HepG2 (cell line): ENCODE results near the gene PSMA3. TPM values are rescaled to one million over a fixed set of nuclear protein-coding genes. Genes with fewer than 3 reads are reported as not detected.
A peak's percentile ranks its signal among the peaks of the same experiment; 100 is the strongest.

Experiments
- BCLAF1 ChIP-seq: fragments of 450-650 bp; IDR thresholded peaks from 2 replicates; pipeline ENCODE4 v1.6.1; 2017; ENCODE audit warnings: mild to moderate bottlenecking
- CBX5 ChIP-seq: sonication (generic); formaldehyde crosslinking; IDR thresholded peaks from 2 replicates; pipeline ENCODE4 v1.4.0; 2020; ENCODE audit warnings: missing genetic modification reagents, borderline replicate concordance
- MAZ ChIP-seq, 2 experiments: sonication (generic) in 1 of 2; formaldehyde crosslinking in 1 of 2; IDR thresholded peaks; 2 replicates each; pipeline versions ENCODE4 v1.5.0 to v1.6.1; 2012 to 2020; ENCODE audit warnings: low read depth in 2 of 2, mild to moderate bottlenecking in 2 of 2, borderline replicate concordance in 1 of 2, improper control_type of control experiment in 1 of 2, low read length in 1 of 2, missing genetic modification reagents in 1 of 2, moderate library complexity in 1 of 2
- MZF1 ChIP-seq: sonication (generic); formaldehyde crosslinking; IDR thresholded peaks from 2 replicates; pipeline ENCODE4 v1.8.1; 2023; ENCODE audit warnings: mild to moderate bottlenecking, missing genetic modification reagents, borderline replicate concordance
- NR2C2 ChIP-seq: sonication (generic); formaldehyde crosslinking; IDR thresholded peaks from 2 replicates; pipeline ENCODE4 v1.4.0; 2020; ENCODE audit warnings: missing genetic modification reagents, mild to moderate bottlenecking, moderate library complexity, borderline replicate concordance
- NR2F1 ChIP-seq, 2 experiments: fragments of 450-650 bp in 1 of 2; formaldehyde crosslinking in 1 of 2; IDR thresholded peaks; 2 replicates each; pipeline versions ENCODE4 v1.5.0 to v1.6.1; 2016 to 2020; ENCODE audit warnings: mild to moderate bottlenecking in 1 of 2, missing compliant biosample characterization in 1 of 2, missing genetic modification reagents in 1 of 2, moderate library complexity in 1 of 2
- RBFOX2 ChIP-seq: fragments of 200-400 bp; formaldehyde crosslinking; IDR thresholded peaks from 2 replicates; pipeline ENCODE4 v1.6.1; 2017; ENCODE audit warnings: low read depth, mild to moderate bottlenecking, low read length
- SMAD1 ChIP-seq: sonication (generic); formaldehyde crosslinking; IDR thresholded peaks from 2 replicates; pipeline ENCODE4 v1.4.0; 2020; ENCODE audit warnings: missing genetic modification reagents, low read depth, mild to moderate bottlenecking, borderline replicate concordance
- TEAD3 ChIP-seq: optimal IDR thresholded peaks from 2 replicates; pipeline ENCODE3; 2016; ENCODE audit warnings: borderline replicate concordance
- ZBTB43 ChIP-seq: sonication (generic); formaldehyde crosslinking; conservative IDR thresholded peaks from 2 replicates; pipeline ENCODE4 v1.4.0; 2020; ENCODE audit warnings: missing genetic modification reagents
- ZNF20 ChIP-seq: sonication (generic); formaldehyde crosslinking; IDR thresholded peaks from 2 replicates; pipeline ENCODE4 v1.4.0; 2020; ENCODE audit warnings: mild to moderate bottlenecking, moderate library complexity, missing genetic modification reagents
- ZNF224 ChIP-seq: sonication (generic); formaldehyde crosslinking; IDR thresholded peaks from 2 replicates; pipeline ENCODE4 v1.5.0; 2020; ENCODE audit warnings: mild to moderate bottlenecking, missing genetic modification reagents
- ZNF232 ChIP-seq: sonication (generic); formaldehyde crosslinking; IDR thresholded peaks from 2 replicates; pipeline ENCODE4 v1.4.0; 2020; ENCODE audit warnings: missing genetic modification reagents, borderline replicate concordance
- ZNF234 ChIP-seq: sonication (generic); formaldehyde crosslinking; conservative IDR thresholded peaks from 2 replicates; pipeline ENCODE4 v1.5.1; 2020; ENCODE audit warnings: mild to moderate bottlenecking, missing genetic modification reagents
- ZNF326 ChIP-seq: sonication (generic); formaldehyde crosslinking; IDR thresholded peaks from 2 replicates; pipeline ENCODE4 v1.4.0; 2020; ENCODE audit warnings: missing genetic modification reagents, borderline replicate concordance
- ZNF33A ChIP-seq: sonication (generic); formaldehyde crosslinking; IDR thresholded peaks from 2 replicates; pipeline ENCODE4 v1.5.1; 2020; ENCODE audit warnings: missing genetic modification reagents, mild to moderate bottlenecking, moderate library complexity, borderline replicate concordance
- ZNF430 ChIP-seq: sonication (generic); formaldehyde crosslinking; IDR thresholded peaks from 2 replicates; pipeline ENCODE4 v1.9.0; 2021; ENCODE audit warnings: mild to moderate bottlenecking, missing genetic modification reagents
- ZNF441 ChIP-seq: sonication (generic); formaldehyde crosslinking; IDR thresholded peaks from 2 replicates; pipeline ENCODE4 v1.7.0; 2021; ENCODE audit warnings: missing genetic modification reagents, borderline replicate concordance
- ZNF563 ChIP-seq: sonication (generic); formaldehyde crosslinking; IDR thresholded peaks from 2 replicates; pipeline ENCODE4 v1.8.0; 2022; ENCODE audit warnings: mild to moderate bottlenecking, moderate library complexity, missing genetic modification reagents
- ZNF589 ChIP-seq: sonication (generic); formaldehyde crosslinking; conservative IDR thresholded peaks from 2 replicates; pipeline ENCODE4 v1.8.0; 2022; ENCODE audit warnings: mild to moderate bottlenecking, moderate library complexity, missing genetic modification reagents
- ZNF678 ChIP-seq: sonication (generic); formaldehyde crosslinking; IDR thresholded peaks from 2 replicates; pipeline ENCODE4 v1.4.0; 2020; ENCODE audit warnings: mild to moderate bottlenecking, missing genetic modification reagents
- ZNF709 ChIP-seq: sonication (generic); formaldehyde crosslinking; IDR thresholded peaks from 2 replicates; pipeline ENCODE4 v1.5.0; 2020; ENCODE audit warnings: mild to moderate bottlenecking, missing genetic modification reagents
- ZSCAN9 ChIP-seq: IDR thresholded peaks from 2 replicates; pipeline ENCODE4 v1.6.1; 2016; ENCODE audit warnings: borderline replicate concordance
- polyA plus RNA-seq, 8 experiments: library from polyadenylated mRNA; depleted of rRNA in 3 of 8; stranded (reverse) in 7 of 8; unstranded in 1 of 8; fragments of >200 nt; fragmentation: Illumina TruSeq in 4 of 8; extraction: Trizol in 4 of 8; gene quantifications; 2 replicates each; pipeline versions ENCODE4 v1.2.1 to v1.2.3, GENCODE V29; 2011 to 2016; ENCODE audit warnings: low read depth in 4 of 8, missing spikeins in 1 of 8, mixed read lengths in 1 of 8; ENCODE audit not compliant: insufficient read depth in 1 of 8
- total RNA-seq, 5 experiments: library from RNA; depleted of rRNA; stranded (reverse); fragments of >200 nt; fragmentation: Illumina TruSeq; extraction: Trizol; gene quantifications; 2 replicates each; pipeline ENCODE4 v1.2.3, GENCODE V29; 2016; ENCODE audit warnings: low read depth in 1 of 5
- TF ChIP-seq, protein P1 (sequence below): IDR thresholded peaks from 2 replicates; pipeline ENCODE4 v1.6.1; 2016; ENCODE audit warnings: low read depth, borderline replicate concordance

PSMA3 gene
- total and polyA plus RNA-seq, 2 of the 13 experiments (the other 11 are each of a cell fraction or from before 2014, with no cell fraction given), result 232 to 275 TPM

- peak; percentile 47; the same call in 1 of the 2 replicates for TF ChIP-seq ZNF224 (CRISPR knock-in tag)
- peak; percentile 72 for TF ChIP-seq ZNF441
- TF ChIP-seq NR2C2 (CRISPR knock-in tag), result peak; percentile 76; the same call in 1 of the 2 replicates
- no peak for TF ChIP-seq ZNF232
- TF ChIP-seq ZSCAN9 (CRISPR knock-in tag), result no peak
- no peak for TF ChIP-seq ZNF563 (CRISPR knock-in tag)
- no peak for TF ChIP-seq NR2F1 (CRISPR knock-in tag; IDR thresholded peaks at IDR 0.05)
- TF ChIP-seq CBX5 (CRISPR knock-in tag), result peak; percentile 50; the same call in 1 of the 2 replicates
- TF ChIP-seq RBFOX2, result peak; percentile 73
- TF ChIP-seq SMAD1, result no peak
- no peak for TF ChIP-seq ZNF20 (CRISPR knock-in tag)
- TF ChIP-seq, protein P1, sequence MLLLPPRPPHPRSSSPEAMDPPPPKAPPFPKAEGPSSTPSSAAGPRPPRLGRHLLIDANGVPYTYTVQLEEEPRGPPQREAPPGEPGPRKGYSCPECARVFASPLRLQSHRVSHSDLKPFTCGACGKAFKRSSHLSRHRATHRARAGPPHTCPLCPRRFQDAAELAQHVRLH (CRISPR knock-in tag), result no peak
- TF ChIP-seq TEAD3 (CRISPR knock-in tag), result no peak
- no peak for TF ChIP-seq BCLAF1
- no peak for TF ChIP-seq ZNF678 (CRISPR knock-in tag)
- no peak for TF ChIP-seq ZNF234 (CRISPR knock-in tag)
- TF ChIP-seq ZNF33A (CRISPR knock-in tag), result no peak
- TF ChIP-seq ZNF589 (CRISPR knock-in tag), result no peak
- TF ChIP-seq ZNF326 (CRISPR knock-in tag), result no peak
- no peak for TF ChIP-seq ZNF709 (CRISPR knock-in tag)
- TF ChIP-seq MAZ (IDR thresholded peaks at IDR 0.05; ENCODE audit: borderline replicate concordance, low read depth, low read length), result peak; percentile 70; the same call in 1 of the 2 replicates
- no peak for TF ChIP-seq MAZ (CRISPR knock-in tag; IDR thresholded peaks at IDR 0.05; ENCODE audit: low read depth)
- TF ChIP-seq ZNF430 (CRISPR knock-in tag), result peak; percentile 37; the same call in 1 of the 2 replicates
- TF ChIP-seq ZBTB43 (CRISPR knock-in tag), result no peak
- TF ChIP-seq MZF1 (CRISPR knock-in tag), result no peak
Observed at GRCh38 chr14:58297762-58298476, 53.3 kb downstream of the PSMA3 start (continued).
